Naive thymus-derived CD4-positive, alpha-beta T cell (primary cell): Measurements from ENCODE around the gene HBB. TPM values are rescaled to one million over a fixed set of nuclear protein-coding genes. Genes with fewer than 3 reads are reported as not detected.

Source experiments
- ATAC-seq: fragments of 150-1000 bp; cut with Tn5 transposase; 2 replicates; pipeline ENCODE4 v1.10.0; 2021; ENCODE audit warnings: mild to moderate bottlenecking, moderate library complexity
- CTCF ChIA-PET: fragments of 350-600 bp; sonication (Branson Sonifier 250); formaldehyde crosslinking; loops from one replicate; lab custom pipeline; 2021; ENCODE audit warnings: antibody characterized with exemption; lab: Charles Lee
- POLR2A ChIA-PET: fragments of 350-600 bp; sonication (Branson Sonifier 250); formaldehyde crosslinking; loops from one replicate; lab custom pipeline; 2021; ENCODE audit warnings: antibody characterized with exemption, inconsistent platforms; lab: Charles Lee
- DNase-seq, 9 donors: peaks; one replicate each; pipeline versions ENCODE4 v3.0.0 to v3.0.0-alpha.2; 2020 to 2022; ENCODE audit warnings: mixed read lengths in 1 of 9
- H3K27ac ChIP-seq: one replicate; pipeline ENCODE4 v1.7.0; 2013; ENCODE audit warnings: mild to moderate bottlenecking, low read depth, low read length, moderate library complexity
- H3K27me3 ChIP-seq, 2 donors: one replicate each; pipeline ENCODE4 v1.7.0; 2013; ENCODE audit warnings: low read length in 2 of 2, mild to moderate bottlenecking in 2 of 2, moderate library complexity in 2 of 2; ENCODE audit not compliant: control insufficient read depth in 2 of 2, insufficient read depth in 2 of 2
- H3K36me3 ChIP-seq, 3 experiments: 1 replicate in 2 of 3; 2 replicates in 1 of 3; pipeline ENCODE4 v1.7.0; 2013; ENCODE audit warnings: low read length in 3 of 3, mild to moderate bottlenecking in 3 of 3, moderate library complexity in 1 of 3; ENCODE audit not compliant: insufficient read depth in 3 of 3, control insufficient read depth in 2 of 3
- H3K4me1 ChIP-seq, 2 donors: one replicate each; pipeline ENCODE4 v1.7.0; 2013; ENCODE audit warnings: low read length in 2 of 2, mild to moderate bottlenecking in 2 of 2, moderate library complexity in 1 of 2; ENCODE audit not compliant: control insufficient read depth in 2 of 2, insufficient read depth in 2 of 2
- H3K4me3 ChIP-seq: 2 replicates; pipeline ENCODE4 v1.7.0; 2013; ENCODE audit warnings: mild to moderate bottlenecking, low read length
- H3K9me3 ChIP-seq, 3 experiments: 1 replicate in 2 of 3; 2 replicates in 1 of 3; pipeline ENCODE4 v1.7.0; 2013; ENCODE audit warnings: low read length in 3 of 3; ENCODE audit not compliant: control insufficient read depth in 2 of 3
- H3K27ac Mint-ChIP-seq, 9 donors: one replicate each; pipeline ENCODE4 v1.8.0; 2020 to 2022; ENCODE audit warnings: mixed read lengths in 9 of 9, mild to moderate bottlenecking in 8 of 9, moderate library complexity in 5 of 9, inconsistent platforms in 2 of 9
- H3K27me3 Mint-ChIP-seq, 5 donors: one replicate each; pipeline ENCODE4 v1.8.0; 2021 to 2022; ENCODE audit warnings: mixed read lengths in 5 of 5, mild to moderate bottlenecking in 1 of 5
- H3K36me3 Mint-ChIP-seq, 5 donors: one replicate each; pipeline ENCODE4 v1.8.0; 2020 to 2022; ENCODE audit warnings: mixed read lengths in 5 of 5, mild to moderate bottlenecking in 3 of 5, inconsistent platforms in 1 of 5
- H3K4me1 Mint-ChIP-seq, 7 donors: one replicate each; pipeline ENCODE4 v1.8.0; 2020 to 2022; ENCODE audit warnings: mixed read lengths in 7 of 7, mild to moderate bottlenecking in 3 of 7, inconsistent platforms in 1 of 7
- H3K4me3 Mint-ChIP-seq, 10 donors: one replicate each; pipeline ENCODE4 v1.8.0; 2020 to 2022; ENCODE audit warnings: mild to moderate bottlenecking in 10 of 10, mixed read lengths in 10 of 10, moderate library complexity in 6 of 10, inconsistent platforms in 2 of 10
- H3K9me3 Mint-ChIP-seq, 11 donors: one replicate each; pipeline ENCODE4 v1.8.0; 2020 to 2022; ENCODE audit warnings: mixed read lengths in 11 of 11, mild to moderate bottlenecking in 4 of 11, inconsistent platforms in 1 of 11, moderate library complexity in 1 of 11
- intact Hi-C, 2 donors: fragments of 100-400 bp; cut with micrococcal nuclease; formaldehyde crosslinking; loops; one replicate each; pipeline ENCODE4 v1.15.1; 2023
- polyA plus RNA-seq, 2 donors: library from polyadenylated mRNA; unstranded; fragments of 300-500 nt; fragmentation: Illumina TruSeq; gene quantifications; one replicate each; pipeline ENCODE4 v1.2.3, GENCODE V29; 2021
- total RNA-seq, 6 experiments: library from RNA in 5 of 6; stranded (reverse) in 5 of 6; gene quantifications; 1 replicate in 5 of 6; 2 replicates in 1 of 6; pipeline ENCODE4 v1.2.3 and lab custom pipeline; 2021 to 2026

The HBB gene
- total and polyA plus RNA-seq, 7 experiments from 2014 or later: 0.67 to 56.2 (median 0.95) TPM; not detected in 3

- Histone ChIP-seq H3K4me1 (no peaks in the 10 kb centered on the region), H3K27ac (no peak overlapping the region), H3K4me3 (no peak overlapping the region), H3K36me3 (no peaks in the 10 kb centered on the region), H3K27me3 (no peaks in the 10 kb centered on the region), H3K9me3 (no peaks in the 10 kb centered on the region)
- Mint-ChIP-seq H3K27me3 (peaks cover 0 to 26% (median 8%) of the 10 kb centered on the region in 5 donors), H3K4me3 (no peak overlapping the region), H3K9me3 (peaks cover 0 to 8% (median 2%) of the 10 kb centered on the region in 11 donors), H3K27ac (no peak overlapping the region), H3K4me1 (no peaks in the 10 kb centered on the region), H3K36me3 (no peaks in the 10 kb centered on the region)
- POLR2A ChIA-PET: interaction anchor here (0.7 kb wide), 1 partner anchor 294 kb away, joined by 3 read pairs; no protein-coding TSS in a partner anchor
- ATAC-seq (no peak), DNase-seq (no peak)
- CTCF ChIA-PET: no interaction called here
- intact Hi-C loops: no loop called here
These were observed 29.3 kb downstream of the HBB start for GRCh38 chr11:5197536-5197935.

GRCh38 chr11:5196731-5197130 is 30.1 kb downstream of the HBB start:
- POLR2A ChIA-PET: no interaction called here
- no peaks in the 10 kb centered on the region for H3K27me3 ChIP-seq
- ATAC-seq (no peak), DNase-seq (no peak)
- H3K9me3 ChIP-seq: no peaks in the 10 kb centered on the region
- H3K4me1 Mint-ChIP-seq: no peaks in the 10 kb centered on the region
- no peaks in the 10 kb centered on the region for H3K4me1 ChIP-seq
- CTCF ChIA-PET: no interaction called here
- H3K36me3 Mint-ChIP-seq: no peaks in the 10 kb centered on the region
- peaks cover 0 to 22% (median 8%) of the 10 kb centered on the region in 5 donors for H3K27me3 Mint-ChIP-seq
- H3K27ac Mint-ChIP-seq: no peak overlapping the region
- no peak overlapping the region for H3K4me3 ChIP-seq
- peaks cover 0 to 10% (median 2%) of the 10 kb centered on the region in 11 donors for H3K9me3 Mint-ChIP-seq
- H3K36me3 ChIP-seq: no peaks in the 10 kb centered on the region
- intact Hi-C loops: no loop called here
- no peak overlapping the region for H3K27ac ChIP-seq
- H3K4me3 Mint-ChIP-seq: no peak overlapping the region

DNA sequence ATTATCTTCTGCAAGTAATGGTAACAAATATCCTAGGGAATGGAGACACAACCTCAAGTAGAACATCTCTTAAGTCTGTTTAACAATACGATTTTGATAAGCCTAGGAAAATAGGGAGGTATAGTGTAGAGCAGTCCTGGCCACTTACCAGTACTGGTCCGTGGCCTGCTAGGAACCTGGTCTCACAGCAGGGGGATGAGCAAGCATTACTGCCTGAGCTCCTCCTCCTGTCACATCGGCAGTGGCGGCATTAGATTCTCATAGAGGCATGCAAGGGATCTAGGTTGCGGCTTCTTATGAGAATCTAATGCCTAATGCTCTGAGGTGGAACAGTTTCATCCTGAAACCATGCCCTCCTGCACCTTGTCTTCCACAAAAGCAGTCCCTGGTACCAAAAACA is 30.8 kb downstream of the HBB start:
- Mint-ChIP-seq H3K27me3 (peaks cover 0 to 22% (median 8%) of the 10 kb centered on the region in 5 donors), H3K27ac (no peak overlapping the region), H3K36me3 (no peaks in the 10 kb centered on the region), H3K4me3 (no peak overlapping the region), H3K4me1 (no peaks in the 10 kb centered on the region), H3K9me3 (peaks cover 0 to 11% (median 4%) of the 10 kb centered on the region in 11 donors)
- CTCF ChIA-PET: no interaction called here
- H3K27ac ChIP-seq: no peak overlapping the region
- no peaks in the 10 kb centered on the region for H3K4me1 ChIP-seq
- ATAC-seq (no peak), DNase-seq (no peak)
- no peaks in the 10 kb centered on the region for H3K36me3 ChIP-seq
- no peak overlapping the region for H3K4me3 ChIP-seq
- POLR2A ChIA-PET: no interaction called here
- intact Hi-C loops: no loop called here
- H3K27me3 ChIP-seq: no peaks in the 10 kb centered on the region
- H3K9me3 ChIP-seq: no peaks in the 10 kb centered on the region

DNA sequence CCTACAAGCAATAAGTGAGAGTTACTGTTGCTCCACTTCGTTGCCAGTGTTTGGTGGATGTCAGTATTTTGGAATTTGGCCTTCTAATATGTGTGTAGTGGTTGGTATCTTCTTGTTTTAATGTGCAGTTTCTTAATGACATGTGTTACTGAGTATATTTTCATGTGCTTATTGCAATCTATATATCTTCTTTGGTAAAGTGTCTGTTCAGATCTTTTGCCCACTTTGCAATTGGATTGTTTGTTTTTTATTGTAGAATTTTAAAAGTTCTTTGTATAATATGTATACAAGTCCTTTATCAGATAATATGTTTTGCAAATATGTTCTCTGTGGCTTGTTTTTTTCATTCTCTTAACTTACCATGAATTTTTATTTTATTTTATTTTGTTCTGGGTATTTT is 34.1 kb downstream of the HBB start:
- no peaks in the 10 kb centered on the region for H3K4me1 ChIP-seq
- no peaks in the 10 kb centered on the region for H3K4me1 Mint-ChIP-seq
- peaks cover 0 to 34% (median 11%) of the 10 kb centered on the region in 11 donors for H3K9me3 Mint-ChIP-seq
- peaks cover 0 to 8% (median 0%) of the 10 kb centered on the region in 3 experiments for H3K9me3 ChIP-seq
- no peak overlapping the region for H3K27ac Mint-ChIP-seq
- H3K27ac ChIP-seq: no peak overlapping the region
- no peaks in the 10 kb centered on the region for H3K27me3 ChIP-seq
- ChIA-PET POLR2A (no interaction called here), CTCF (no interaction called here)
- H3K36me3 ChIP-seq: no peaks in the 10 kb centered on the region
- DNase-seq (no peak), ATAC-seq (no peak)
- H3K4me3 Mint-ChIP-seq: no peak overlapping the region
- H3K27me3 Mint-ChIP-seq: peaks cover 0 to 11% (median 0%) of the 10 kb centered on the region in 5 donors
- no peaks in the 10 kb centered on the region for H3K36me3 Mint-ChIP-seq
- intact Hi-C loops: no loop called here
- H3K4me3 ChIP-seq: no peak overlapping the region

- Histone ChIP-seq H3K4me3 (no peak overlapping the region), H3K27me3 (no peaks in the 10 kb centered on the region), H3K9me3 (peaks cover 0 to 8% (median 0%) of the 10 kb centered on the region in 3 experiments), H3K27ac (no peak overlapping the region), H3K4me1 (no peaks in the 10 kb centered on the region), H3K36me3 (no peaks in the 10 kb centered on the region)
- Mint-ChIP-seq H3K9me3 (peaks cover 0 to 32% (median 10%) of the 10 kb centered on the region in 11 donors), H3K27ac (no peak overlapping the region), H3K36me3 (no peaks in the 10 kb centered on the region), H3K4me1 (no peaks in the 10 kb centered on the region), H3K27me3 (peaks cover 0 to 6% (median 0%) of the 10 kb centered on the region in 5 donors), H3K4me3 (no peak overlapping the region)
- POLR2A ChIA-PET: no interaction called here
- DNase-seq (no peak), ATAC-seq (no peak)
- intact Hi-C loops: no loop called here
- CTCF ChIA-PET: no interaction called here
These were observed 38.7 kb downstream of the HBB start for GRCh38 chr11:5188201-5188600.

DNA sequence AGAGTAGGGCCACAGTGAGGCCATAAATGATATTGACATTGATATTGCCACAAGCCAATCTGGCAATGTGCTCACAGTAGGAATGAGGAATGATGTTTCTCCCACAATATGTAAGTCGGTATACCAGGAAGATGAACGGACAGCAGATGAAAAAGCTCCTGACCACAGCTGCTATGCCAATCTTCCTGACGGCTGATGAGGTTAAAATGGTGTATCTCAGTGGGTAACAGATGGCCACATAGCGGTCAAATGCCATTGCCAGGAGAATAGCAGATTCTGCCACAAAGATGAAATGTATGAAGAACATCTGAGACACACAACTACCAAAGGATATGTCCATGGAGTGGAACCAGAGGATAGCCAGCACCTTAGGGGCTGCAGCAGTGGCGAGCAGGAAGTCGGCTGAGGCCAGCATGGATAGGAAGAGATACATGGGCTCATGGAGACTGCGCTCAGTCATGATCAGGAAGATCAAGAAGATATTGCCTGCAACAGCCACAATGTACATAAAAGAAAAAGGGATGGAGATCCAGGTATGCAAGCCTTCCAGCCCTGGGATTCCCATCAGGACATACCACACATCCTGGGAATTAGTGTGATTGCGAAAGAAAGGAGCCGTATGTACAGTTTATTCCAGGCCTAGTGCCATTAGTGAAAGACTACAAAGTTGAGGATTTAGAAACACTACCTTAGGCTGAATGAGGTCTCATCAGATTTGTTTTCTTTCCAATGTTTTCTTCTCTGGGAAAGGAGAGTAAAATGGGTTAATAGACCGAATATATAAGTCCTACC is 48.6 kb downstream of the HBB start:
- H3K27me3 ChIP-seq: no peaks in the 10 kb centered on the region
- POLR2A ChIA-PET: no interaction called here
- Mint-ChIP-seq H3K4me3 (no peak overlapping the region), H3K27ac (no peak overlapping the region), H3K4me1 (no peaks in the 10 kb centered on the region), H3K36me3 (no peaks in the 10 kb centered on the region), H3K27me3 (peaks cover 0 to 10% (median 4%) of the 10 kb centered on the region in 5 donors), H3K9me3 (peaks cover 0 to 4% (median 0%) of the 10 kb centered on the region in 11 donors)
- no peak overlapping the region for H3K27ac ChIP-seq
- intact Hi-C loops: no loop called here
- DNase-seq (no peak), ATAC-seq (no peak)
- H3K9me3 ChIP-seq: no peaks in the 10 kb centered on the region
- H3K4me1 ChIP-seq: no peaks in the 10 kb centered on the region
- CTCF ChIA-PET: no interaction called here
- no peaks in the 10 kb centered on the region for H3K36me3 ChIP-seq
- no peak overlapping the region for H3K4me3 ChIP-seq
